GM23338 (cell line): Measurements from ENCODE around the gene TMEM132D. TPM values are rescaled to one million over a fixed set of nuclear protein-coding genes. Genes with fewer than 3 reads are reported as not detected.

Experiments used
- ATAC-seq: fragments of 200-7000 bp; cut with Tn5 transposase; 3 replicates; pipeline ENCODE4 v1.9.1; 2020
- DNase-seq: peaks from one replicate; pipeline ENCODE4 v3.0.0-alpha.2; 2015; ENCODE audit warnings: low spot score
- H2AFZ ChIP-seq: fragments of 200-600 bp; sonication (generic); 2 replicates; pipeline ENCODE4 v1.8.0; 2016; ENCODE audit warnings: antibody characterized with exemption, mild to moderate bottlenecking, moderate library complexity
- H3F3A ChIP-seq: fragments of 200-600 bp; sonication (generic); replicated peaks from 2 replicates; pipeline ENCODE4 v1.8.0; 2017; ENCODE audit warnings: antibody characterized with exemption, mixed run types, low read depth
- H3K27ac ChIP-seq: fragments of 200-600 bp; sonication (generic); 2 replicates; pipeline ENCODE4 v1.6.1; 2016; ENCODE audit warnings: low read depth
- H3K27me3 ChIP-seq: fragments of 200-600 bp; sonication (generic); 2 replicates; pipeline ENCODE4 v1.8.0; 2016; ENCODE audit warnings: mild to moderate bottlenecking, mixed run types, moderate library complexity; ENCODE audit not compliant: insufficient read depth
- H3K36me3 ChIP-seq: fragments of 200-600 bp; sonication (generic); 2 replicates; pipeline ENCODE4 v1.8.0; 2016; ENCODE audit warnings: mild to moderate bottlenecking; ENCODE audit not compliant: insufficient read depth
- H3K4me1 ChIP-seq: fragments of 200-600 bp; sonication (generic); 2 replicates; pipeline ENCODE4 v1.8.0; 2016; ENCODE audit warnings: mild to moderate bottlenecking, moderate library complexity; ENCODE audit not compliant: insufficient read depth
- H3K4me2 ChIP-seq: fragments of 200-600 bp; sonication (generic); 2 replicates; pipeline ENCODE4 v1.7.1; 2017; ENCODE audit warnings: mixed run types
- H3K4me3 ChIP-seq: fragments of 200-600 bp; sonication (generic); 2 replicates; pipeline ENCODE4 v1.6.1; 2016; ENCODE audit warnings: mixed run types
- H3K79me2 ChIP-seq: fragments of 200-600 bp; sonication (generic); replicated peaks from 2 replicates; pipeline ENCODE4 v1.8.0; 2017; ENCODE audit warnings: mild to moderate bottlenecking; ENCODE audit not compliant: insufficient read depth
- H3K9me2 ChIP-seq: fragments of 200-600 bp; sonication (generic); 2 replicates; pipeline ENCODE4 v1.8.0; 2017; ENCODE audit not compliant: insufficient read depth
- H4K20me1 ChIP-seq: fragments of 200-600 bp; sonication (generic); replicated peaks from 2 replicates; pipeline ENCODE4 v1.8.0; 2017; ENCODE audit warnings: mild to moderate bottlenecking; ENCODE audit not compliant: insufficient read depth
- H3K27ac Mint-ChIP-seq: 2 replicates; pipeline ENCODE4 v1.8.0; 2020; ENCODE audit warnings: inconsistent platforms, mild to moderate bottlenecking, moderate library complexity, mixed read lengths
- H3K27me3 Mint-ChIP-seq: 3 replicates; pipeline ENCODE4 v1.8.0; 2022; ENCODE audit warnings: low read depth, mild to moderate bottlenecking, moderate library complexity, mixed read lengths, inconsistent platforms; ENCODE audit not compliant: insufficient read depth, poor library complexity
- H3K36me3 Mint-ChIP-seq: 3 replicates; pipeline ENCODE4 v1.8.0; 2021; ENCODE audit warnings: low read depth, mild to moderate bottlenecking, inconsistent platforms, moderate library complexity, mixed read lengths
- H3K4me1 Mint-ChIP-seq: 3 replicates; pipeline ENCODE4 v1.8.0; 2020; ENCODE audit warnings: mild to moderate bottlenecking, inconsistent platforms, mixed read lengths
- H3K4me3 Mint-ChIP-seq: 3 replicates; pipeline ENCODE4 v1.8.0; 2021; ENCODE audit warnings: moderate library complexity, mild to moderate bottlenecking, inconsistent platforms, mixed read lengths
- H3K9me3 Mint-ChIP-seq: 3 replicates; pipeline ENCODE4 v1.8.0; 2020; ENCODE audit warnings: moderate library complexity, mild to moderate bottlenecking, inconsistent platforms, mixed read lengths
- CREB1 ChIP-seq: fragments of 250-450 bp; sonication (Bioruptor Pico); IDR thresholded peaks from 2 replicates; pipeline ENCODE4 v1.5.0; 2020; ENCODE audit warnings: low read depth, mild to moderate bottlenecking, moderate library complexity
- EZH2phosphoT487 ChIP-seq: fragments of 200-600 bp; sonication (generic); IDR thresholded peaks from one replicate; pipeline ENCODE4 v1.8.1; 2018; ENCODE audit warnings: antibody characterized with exemption; ENCODE audit not compliant: unreplicated experiment
- JUNB ChIP-seq: IDR thresholded peaks from one replicate; pipeline ENCODE4 v1.6.1; 2016; ENCODE audit warnings: antibody characterized with exemption; ENCODE audit not compliant: unreplicated experiment
- NANOG ChIP-seq: IDR thresholded peaks from 2 replicates; pipeline ENCODE4 v1.6.1; 2016; ENCODE audit warnings: antibody characterized with exemption, borderline replicate concordance
- POLR2AphosphoS5 ChIP-seq: IDR thresholded peaks from 2 replicates; pipeline ENCODE4 v1.6.1; 2016; ENCODE audit warnings: antibody characterized with exemption, low read depth
- polyA plus RNA-seq: library from polyadenylated mRNA; unstranded; fragments of >200 nt; fragmentation: Nextera tagmentation; extraction: Ambion mirVana; gene quantifications from 2 replicates; pipeline ENCODE4 v1.2.1, GENCODE V29; 2016
- total RNA-seq: library from RNA; depleted of rRNA; stranded (reverse); fragments of >200 nt; shearing (Covaris generic); gene quantifications from 2 replicates; pipeline ENCODE4 v1.2.3, GENCODE V29; 2014
- TF ChIP-seq, protein P1 (sequence below): IDR thresholded peaks from one replicate; pipeline ENCODE4 v1.6.1; 2018; ENCODE audit warnings: antibody characterized with exemption; ENCODE audit not compliant: unreplicated experiment
- TF ChIP-seq, protein P2 (sequence below), 2 experiments: fragments of 200-600 bp in 1 of 2; sonication (generic) in 1 of 2; conservative IDR thresholded peaks; 2 replicates each; pipeline versions ENCODE4 v1.5.1 to v1.6.1; 2016 to 2017; ENCODE audit warnings: antibody characterized with exemption in 2 of 2, low read depth in 2 of 2, mild to moderate bottlenecking in 2 of 2, moderate library complexity in 1 of 2
- TF ChIP-seq, protein P3 (sequence below): IDR thresholded peaks from 2 replicates; pipeline ENCODE4 v1.6.1; 2016; ENCODE audit warnings: antibody characterized with exemption

TMEM132D gene
- total and polyA plus RNA-seq, 2 experiments from 2014 or later, result 0.44 to 5.3 TPM

DNA sequence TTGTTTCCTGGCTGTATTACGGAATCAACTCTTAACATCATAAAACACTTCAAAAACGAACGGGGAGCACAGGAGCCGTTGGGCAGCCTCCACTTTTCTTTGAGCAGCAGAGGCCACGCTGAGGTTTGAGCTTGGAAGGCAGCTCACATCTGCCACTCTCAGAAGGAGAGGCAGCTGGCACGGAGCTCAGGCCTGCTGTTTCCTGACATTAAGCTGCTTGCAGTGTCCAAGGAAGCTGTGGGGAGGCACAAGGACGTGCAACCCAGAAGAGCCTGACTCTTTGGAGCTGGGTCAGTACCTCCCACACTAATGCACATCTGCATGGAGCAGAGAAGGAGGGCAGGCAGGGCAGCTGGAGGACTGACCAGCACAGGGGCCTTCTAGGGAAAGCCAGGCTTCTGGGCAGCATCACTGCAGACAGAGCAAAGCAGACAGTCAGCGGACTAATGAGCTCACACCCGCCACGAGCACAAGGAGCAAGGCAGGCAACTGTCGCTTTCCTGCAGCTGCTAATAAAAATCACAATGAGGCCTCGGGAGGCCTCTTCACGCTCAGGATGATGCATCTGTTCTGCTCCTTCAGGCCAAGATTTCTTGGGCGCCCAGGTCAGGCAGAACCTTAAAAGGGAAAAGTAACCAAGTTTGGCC is 839.5 kb downstream of the TMEM132D start (continued):
- TF ChIP-seq, protein P1, sequence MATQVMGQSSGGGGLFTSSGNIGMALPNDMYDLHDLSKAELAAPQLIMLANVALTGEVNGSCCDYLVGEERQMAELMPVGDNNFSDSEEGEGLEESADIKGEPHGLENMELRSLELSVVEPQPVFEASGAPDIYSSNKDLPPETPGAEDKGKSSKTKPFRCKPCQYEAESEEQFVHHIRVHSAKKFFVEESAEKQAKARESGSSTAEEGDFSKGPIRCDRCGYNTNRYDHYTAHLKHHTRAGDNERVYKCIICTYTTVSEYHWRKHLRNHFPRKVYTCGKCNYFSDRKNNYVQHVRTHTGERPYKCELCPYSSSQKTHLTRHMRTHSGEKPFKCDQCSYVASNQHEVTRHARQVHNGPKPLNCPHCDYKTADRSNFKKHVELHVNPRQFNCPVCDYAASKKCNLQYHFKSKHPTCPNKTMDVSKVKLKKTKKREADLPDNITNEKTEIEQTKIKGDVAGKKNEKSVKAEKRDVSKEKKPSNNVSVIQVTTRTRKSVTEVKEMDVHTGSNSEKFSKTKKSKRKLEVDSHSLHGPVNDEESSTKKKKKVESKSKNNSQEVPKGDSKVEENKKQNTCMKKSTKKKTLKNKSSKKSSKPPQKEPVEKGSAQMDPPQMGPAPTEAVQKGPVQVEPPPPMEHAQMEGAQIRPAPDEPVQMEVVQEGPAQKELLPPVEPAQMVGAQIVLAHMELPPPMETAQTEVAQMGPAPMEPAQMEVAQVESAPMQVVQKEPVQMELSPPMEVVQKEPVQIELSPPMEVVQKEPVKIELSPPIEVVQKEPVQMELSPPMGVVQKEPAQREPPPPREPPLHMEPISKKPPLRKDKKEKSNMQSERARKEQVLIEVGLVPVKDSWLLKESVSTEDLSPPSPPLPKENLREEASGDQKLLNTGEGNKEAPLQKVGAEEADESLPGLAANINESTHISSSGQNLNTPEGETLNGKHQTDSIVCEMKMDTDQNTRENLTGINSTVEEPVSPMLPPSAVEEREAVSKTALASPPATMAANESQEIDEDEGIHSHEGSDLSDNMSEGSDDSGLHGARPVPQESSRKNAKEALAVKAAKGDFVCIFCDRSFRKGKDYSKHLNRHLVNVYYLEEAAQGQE, result no peak

DNA sequence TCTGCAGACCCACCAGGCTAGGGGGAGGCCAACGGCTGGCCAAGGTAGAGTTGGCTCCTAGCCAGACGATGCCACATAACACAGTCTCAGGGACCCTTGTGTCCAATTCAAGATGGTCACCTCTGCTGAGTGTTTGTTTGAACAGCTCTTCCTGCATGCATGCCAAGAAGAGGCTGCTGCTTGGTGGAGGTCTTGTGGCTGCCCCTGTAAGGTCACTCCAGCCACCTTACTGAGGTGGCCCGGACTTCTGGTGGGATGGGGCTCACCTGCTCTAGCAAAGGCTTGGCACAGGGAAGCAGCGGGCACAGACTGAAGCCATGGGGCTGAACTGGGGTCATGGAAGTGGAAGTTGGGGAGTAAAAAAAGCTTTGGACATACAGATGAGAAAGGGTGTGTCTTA is 840.2 kb downstream of the TMEM132D start:
- no peaks in the 10 kb centered on the region for H3K36me3 ChIP-seq
- ATAC-seq (no peak), DNase-seq (no peak)
- H3K4me1 ChIP-seq, result no peaks in the 10 kb centered on the region
- Mint-ChIP-seq H3K4me1 (no peaks in the 10 kb centered on the region), H3K27ac (no peak overlapping the region), H3K4me3 (no peak overlapping the region), H3K27me3 (peaks cover 6% of the 10 kb centered on the region), H3K9me3 (peaks cover 95% of the 10 kb centered on the region), H3K36me3 (peaks cover 54% of the 10 kb centered on the region)
- H3F3A ChIP-seq, result no peaks in the 10 kb centered on the region
- H2AFZ ChIP-seq, result no peak overlapping the region
- TF ChIP-seq JUNB (no peak), NANOG (no peak), EZH2phosphoT487 (no peak), CREB1 (CRISPR knock-in tag) (no peak), POLR2AphosphoS5 (no peak)
- TF ChIP-seq, protein P2, sequence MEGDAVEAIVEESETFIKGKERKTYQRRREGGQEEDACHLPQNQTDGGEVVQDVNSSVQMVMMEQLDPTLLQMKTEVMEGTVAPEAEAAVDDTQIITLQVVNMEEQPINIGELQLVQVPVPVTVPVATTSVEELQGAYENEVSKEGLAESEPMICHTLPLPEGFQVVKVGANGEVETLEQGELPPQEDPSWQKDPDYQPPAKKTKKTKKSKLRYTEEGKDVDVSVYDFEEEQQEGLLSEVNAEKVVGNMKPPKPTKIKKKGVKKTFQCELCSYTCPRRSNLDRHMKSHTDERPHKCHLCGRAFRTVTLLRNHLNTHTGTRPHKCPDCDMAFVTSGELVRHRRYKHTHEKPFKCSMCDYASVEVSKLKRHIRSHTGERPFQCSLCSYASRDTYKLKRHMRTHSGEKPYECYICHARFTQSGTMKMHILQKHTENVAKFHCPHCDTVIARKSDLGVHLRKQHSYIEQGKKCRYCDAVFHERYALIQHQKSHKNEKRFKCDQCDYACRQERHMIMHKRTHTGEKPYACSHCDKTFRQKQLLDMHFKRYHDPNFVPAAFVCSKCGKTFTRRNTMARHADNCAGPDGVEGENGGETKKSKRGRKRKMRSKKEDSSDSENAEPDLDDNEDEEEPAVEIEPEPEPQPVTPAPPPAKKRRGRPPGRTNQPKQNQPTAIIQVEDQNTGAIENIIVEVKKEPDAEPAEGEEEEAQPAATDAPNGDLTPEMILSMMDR (conservative IDR thresholded peaks at IDR 0.05; ENCODE audit: low read depth in 2 of 2), result no peak
- TF ChIP-seq, protein P3, sequence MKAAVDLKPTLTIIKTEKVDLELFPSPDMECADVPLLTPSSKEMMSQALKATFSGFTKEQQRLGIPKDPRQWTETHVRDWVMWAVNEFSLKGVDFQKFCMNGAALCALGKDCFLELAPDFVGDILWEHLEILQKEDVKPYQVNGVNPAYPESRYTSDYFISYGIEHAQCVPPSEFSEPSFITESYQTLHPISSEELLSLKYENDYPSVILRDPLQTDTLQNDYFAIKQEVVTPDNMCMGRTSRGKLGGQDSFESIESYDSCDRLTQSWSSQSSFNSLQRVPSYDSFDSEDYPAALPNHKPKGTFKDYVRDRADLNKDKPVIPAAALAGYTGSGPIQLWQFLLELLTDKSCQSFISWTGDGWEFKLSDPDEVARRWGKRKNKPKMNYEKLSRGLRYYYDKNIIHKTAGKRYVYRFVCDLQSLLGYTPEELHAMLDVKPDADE, result no peak
- H4K20me1 ChIP-seq, result no peaks in the 10 kb centered on the region
- H3K9me2 ChIP-seq, result no peaks in the 10 kb centered on the region
- no peak overlapping the region for H3K4me2 ChIP-seq
- H3K27ac ChIP-seq, result no peak overlapping the region
- H3K27me3 ChIP-seq, result no peaks in the 10 kb centered on the region
- no peak overlapping the region for H3K4me3 ChIP-seq
- no peaks in the 10 kb centered on the region for H3K79me2 ChIP-seq
